AG09309 (cell line): Measurements from ENCODE around the gene PPP1R12C.

Experiments
- DNase-seq: peaks from one replicate; pipeline ENCODE4 v3.0.0-alpha.2; 2010; ENCODE audit warnings: low read depth
- H3K4me3 ChIP-seq: 2 replicates; pipeline ENCODE4 v1.5.1; 2011; ENCODE audit warnings: mild to moderate bottlenecking, low read depth, low read length, moderate library complexity; ENCODE audit not compliant: control insufficient read depth
- TF ChIP-seq, protein P1 (sequence below): IDR thresholded peaks from 2 replicates; pipeline ENCODE4 v1.5.1; 2011; ENCODE audit warnings: mild to moderate bottlenecking, low read depth, low read length, inconsistent platforms; ENCODE audit not compliant: insufficient read depth, control insufficient read depth; ENCODE audit errors: missing control alignments

The PPP1R12C gene

DNA sequence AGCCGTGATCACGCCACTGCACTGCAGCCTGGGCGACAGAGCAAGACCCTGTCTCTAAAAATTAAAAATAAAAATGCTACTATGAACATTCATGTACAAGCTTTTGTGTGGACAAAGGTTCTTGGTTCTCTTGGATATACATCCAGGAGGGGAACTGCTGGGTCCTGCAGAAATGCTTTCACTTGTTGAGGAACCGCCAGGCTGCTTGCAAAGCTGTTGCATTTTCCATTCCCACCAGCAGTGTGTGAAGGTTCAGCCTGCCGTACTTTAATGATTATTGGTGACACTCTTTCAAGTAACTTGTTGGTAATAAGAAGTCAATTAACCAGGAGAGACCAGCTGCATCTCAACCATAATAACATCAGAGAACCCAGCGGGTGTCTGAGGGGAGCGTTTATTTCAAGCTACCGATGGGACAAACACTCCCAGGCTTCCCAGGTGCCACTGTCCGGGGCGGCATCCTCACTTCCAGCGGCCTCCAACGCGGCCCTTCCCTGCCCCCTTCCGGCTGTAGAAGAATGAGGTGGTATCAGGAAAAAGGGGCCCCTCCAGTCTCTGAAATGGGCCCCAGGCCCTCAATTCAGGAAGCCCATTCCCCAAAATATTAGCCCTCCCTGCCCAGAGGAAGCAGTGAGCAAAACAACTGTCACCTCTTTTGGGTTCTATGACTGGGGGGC, 15.2 kb upstream of the PPP1R12C start:
- DNase-seq: no peak
- TF ChIP-seq, protein P1, sequence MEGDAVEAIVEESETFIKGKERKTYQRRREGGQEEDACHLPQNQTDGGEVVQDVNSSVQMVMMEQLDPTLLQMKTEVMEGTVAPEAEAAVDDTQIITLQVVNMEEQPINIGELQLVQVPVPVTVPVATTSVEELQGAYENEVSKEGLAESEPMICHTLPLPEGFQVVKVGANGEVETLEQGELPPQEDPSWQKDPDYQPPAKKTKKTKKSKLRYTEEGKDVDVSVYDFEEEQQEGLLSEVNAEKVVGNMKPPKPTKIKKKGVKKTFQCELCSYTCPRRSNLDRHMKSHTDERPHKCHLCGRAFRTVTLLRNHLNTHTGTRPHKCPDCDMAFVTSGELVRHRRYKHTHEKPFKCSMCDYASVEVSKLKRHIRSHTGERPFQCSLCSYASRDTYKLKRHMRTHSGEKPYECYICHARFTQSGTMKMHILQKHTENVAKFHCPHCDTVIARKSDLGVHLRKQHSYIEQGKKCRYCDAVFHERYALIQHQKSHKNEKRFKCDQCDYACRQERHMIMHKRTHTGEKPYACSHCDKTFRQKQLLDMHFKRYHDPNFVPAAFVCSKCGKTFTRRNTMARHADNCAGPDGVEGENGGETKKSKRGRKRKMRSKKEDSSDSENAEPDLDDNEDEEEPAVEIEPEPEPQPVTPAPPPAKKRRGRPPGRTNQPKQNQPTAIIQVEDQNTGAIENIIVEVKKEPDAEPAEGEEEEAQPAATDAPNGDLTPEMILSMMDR: peak; percentile 26
- no peak overlapping the region for H3K4me3 ChIP-seq

DNA sequence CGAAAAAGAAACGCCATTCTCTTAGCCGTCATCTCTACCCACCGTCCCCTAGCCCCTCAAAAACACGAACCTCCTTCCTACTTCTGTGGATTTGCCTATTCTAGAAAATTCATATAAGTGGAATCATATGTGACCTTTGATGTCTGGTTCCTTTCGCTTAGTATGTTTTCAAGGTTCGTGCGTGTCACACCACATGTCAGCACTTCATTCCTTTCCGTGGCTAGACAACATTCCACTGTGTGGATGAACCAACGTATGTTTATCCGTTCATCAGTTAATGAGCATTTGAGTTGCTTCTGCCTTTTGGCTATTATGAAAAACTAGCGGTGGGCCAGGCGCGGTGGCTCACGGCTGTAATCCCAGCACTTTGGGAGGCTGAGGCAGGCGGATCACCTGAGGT, 14.0 kb upstream of the PPP1R12C start:
- TF ChIP-seq, protein P1: no peak
- no peak overlapping the region for H3K4me3 ChIP-seq
- no peak for DNase-seq

DNA sequence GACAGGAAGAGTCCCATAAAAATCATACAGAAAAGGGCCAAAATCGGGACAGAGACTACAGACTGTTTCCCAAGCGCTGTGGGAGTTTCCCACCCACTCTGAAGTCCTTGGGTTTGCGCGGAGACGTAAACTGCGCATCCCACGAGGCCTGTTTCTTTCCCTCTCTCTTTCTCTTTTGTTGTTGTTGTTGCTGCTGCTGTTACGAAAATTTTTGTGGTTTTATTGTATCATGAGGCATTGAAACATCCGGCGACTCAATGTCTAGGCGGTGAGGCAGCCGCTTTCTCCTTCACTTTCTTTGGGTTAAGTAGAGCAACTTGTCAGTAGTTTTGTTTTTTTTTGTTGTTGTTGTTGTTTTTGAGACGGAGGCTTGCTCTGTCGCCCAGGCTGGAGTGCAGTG, 1.6 kb upstream of the PPP1R12C start:
- DNase-seq: no peak
- no peak overlapping the region for H3K4me3 ChIP-seq

DNA sequence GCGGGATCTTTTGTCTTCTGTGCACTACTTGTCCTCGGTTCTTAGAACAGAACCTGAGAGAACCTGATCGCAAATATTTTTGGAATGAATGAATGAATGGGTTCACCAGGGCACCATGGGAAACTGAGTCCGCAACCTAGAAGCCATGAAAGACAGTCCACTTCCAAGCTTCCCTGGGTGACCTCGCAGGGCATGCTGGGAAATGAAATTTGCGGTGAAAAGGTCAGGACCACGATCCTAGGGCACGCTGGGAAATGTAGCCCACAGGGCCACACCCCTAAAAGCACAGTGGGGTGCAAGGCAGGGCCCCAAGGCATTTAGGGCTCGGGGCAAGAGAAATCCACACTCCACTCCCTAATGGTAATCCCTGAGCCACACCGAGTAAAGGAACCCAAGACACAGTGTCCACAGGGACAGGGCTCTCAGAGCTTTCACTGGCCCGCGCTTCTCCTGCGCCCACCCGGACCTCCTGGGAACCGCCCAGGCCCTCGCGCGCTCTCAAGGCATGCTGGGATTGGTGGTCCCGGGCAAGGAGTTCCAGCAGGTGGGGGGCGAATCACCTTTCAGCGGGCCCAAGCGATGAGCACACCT, 1.1 kb upstream of the PPP1R12C start:
- peak overlapping the region; percentile 62 for H3K4me3 ChIP-seq
- DNase-seq: no peak
- TF ChIP-seq, protein P1: no peak

More for the DNA sequence above, 1.6 kb upstream of the PPP1R12C start:
- TF ChIP-seq, protein P1: no peak

DNA sequence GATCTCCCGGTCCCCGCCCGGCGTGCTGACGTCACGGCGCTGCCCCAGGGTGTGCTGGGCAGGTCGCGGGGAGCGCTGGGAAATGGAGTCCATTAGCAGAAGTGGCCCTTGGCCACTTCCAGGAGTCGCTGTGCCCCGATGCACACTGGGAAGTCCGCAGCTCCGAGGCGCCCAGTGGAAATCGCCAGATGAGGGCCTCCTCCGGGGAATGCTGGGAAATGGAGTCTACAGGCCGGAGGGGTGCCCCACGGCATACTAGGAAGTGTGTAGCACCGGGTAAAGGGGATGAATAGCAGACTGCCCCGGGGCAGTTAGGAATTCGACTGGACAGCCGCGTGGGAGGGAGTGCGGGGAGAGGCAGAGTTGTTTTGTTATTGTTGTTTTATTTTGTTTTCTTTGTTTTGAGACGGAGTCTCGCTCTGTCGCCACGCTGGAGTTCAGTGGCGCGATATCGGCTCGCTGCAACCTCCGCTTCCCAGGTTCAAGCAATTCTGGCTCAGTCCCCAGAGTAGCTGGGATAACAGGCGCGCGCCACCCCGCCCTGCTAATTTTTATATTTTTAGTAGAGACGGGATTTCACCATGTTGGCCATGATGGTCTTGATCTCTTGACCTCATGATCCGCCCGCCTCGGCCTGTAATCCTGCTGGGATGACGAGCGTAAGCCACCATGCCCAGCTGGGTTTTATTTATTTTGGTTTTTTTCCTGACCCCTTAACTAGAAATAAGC, 390 bp upstream of the PPP1R12C start:
- peak overlapping the region; percentile 98 for H3K4me3 ChIP-seq
- TF ChIP-seq, protein P1: no peak
- peak; percentile 94 for DNase-seq

DNA sequence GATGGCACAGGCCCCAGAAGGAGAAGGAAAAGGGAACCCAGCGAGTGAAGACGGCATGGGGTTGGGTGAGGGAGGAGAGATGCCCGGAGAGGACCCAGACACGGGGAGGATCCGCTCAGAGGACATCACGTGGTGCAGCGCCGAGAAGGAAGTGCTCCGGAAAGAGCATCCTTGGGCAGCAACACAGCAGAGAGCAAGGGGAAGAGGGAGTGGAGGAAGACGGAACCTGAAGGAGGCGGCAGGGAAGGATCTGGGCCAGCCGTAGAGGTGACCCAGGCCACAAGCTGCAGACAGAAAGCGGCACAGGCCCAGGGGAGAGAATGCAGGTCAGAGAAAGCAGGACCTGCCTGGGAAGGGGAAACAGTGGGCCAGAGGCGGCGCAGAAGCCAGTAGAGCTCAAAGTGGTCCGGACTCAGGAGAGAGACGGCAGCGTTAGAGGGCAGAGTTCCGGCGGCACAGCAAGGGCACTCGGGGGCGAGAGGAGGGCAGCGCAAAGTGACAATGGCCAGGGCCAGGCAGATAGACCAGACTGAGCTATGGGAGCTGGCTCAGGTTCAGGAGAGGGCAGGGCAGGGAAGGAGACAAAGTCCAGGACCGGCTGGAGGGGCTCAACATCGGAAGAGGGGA, 1.1 kb downstream of the PPP1R12C start:
- TF ChIP-seq, protein P1: no peak
- H3K4me3 ChIP-seq: peak overlapping the region; percentile 98
- no peak for DNase-seq
